Kasumi-1 (cell line): ENCODE measurements around the gene IRGC.

Experiments
- DNase-seq, 2 experiments: peaks; one replicate each; lab custom pipeline; 2025; lab: John Stamatoyannopoulos, UW

Gene IRGC

GRCh38 chr19:43724896-43725295 lies 9.0 kb downstream of the IRGC start:
- DNase-seq = no peak

GRCh38 chr19:43725468-43725867 lies 9.6 kb downstream of the IRGC start:
- peak; percentile 26 to 27 for DNase-seq

DNA sequence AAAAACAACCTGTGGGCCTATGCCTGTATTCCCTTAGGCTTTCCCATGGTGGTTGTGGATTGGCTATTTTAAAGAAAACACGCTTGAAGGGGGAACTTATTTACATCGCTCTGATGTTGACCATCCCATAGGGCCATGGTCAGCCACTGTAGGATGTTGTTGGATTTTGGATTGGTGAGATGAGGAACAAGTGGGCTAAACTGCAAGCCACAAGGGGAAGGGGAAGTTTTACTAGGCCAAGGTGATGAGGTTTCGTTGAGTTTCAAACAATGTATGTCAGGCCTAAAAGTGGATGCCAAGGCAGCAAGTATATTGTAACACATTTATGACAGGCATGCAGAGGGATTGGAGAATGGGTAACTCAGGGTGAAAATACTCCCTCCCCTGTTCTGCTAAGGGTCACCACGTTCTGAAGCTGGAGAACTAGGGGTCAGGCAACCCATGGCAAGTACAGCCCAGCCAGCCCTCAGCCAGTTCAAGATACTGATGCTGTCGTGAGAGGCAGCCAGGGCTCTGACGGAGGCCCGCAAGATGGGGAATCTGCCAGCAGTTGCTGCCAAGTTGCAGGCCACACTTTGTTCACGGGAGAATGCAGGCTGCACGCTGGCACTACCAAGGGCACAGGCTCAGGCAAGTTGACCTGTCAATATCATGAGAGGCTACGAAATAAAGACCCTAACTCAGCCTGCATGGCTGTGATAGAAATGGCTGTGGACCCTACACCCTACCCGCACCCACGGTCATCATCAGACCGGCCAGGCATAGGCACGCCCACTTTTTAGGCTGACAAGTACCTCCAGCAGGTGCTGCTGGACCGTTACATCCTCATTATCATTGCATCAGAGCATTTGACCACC lies 11.1 kb downstream of the IRGC start:
- DNase-seq = peak; percentile 21 to 26

- no peak for DNase-seq
These were observed 11.6 kb downstream of the IRGC start for GRCh38 chr19:43727593-43727853.

GRCh38 chr19:43729919-43730318 lies 14.0 kb downstream of the IRGC start:
- no peak for DNase-seq

- DNase-seq = no peak
These were observed 15.5 kb downstream of the IRGC start for GRCh38 chr19:43731346-43731745.

- no peak for DNase-seq
These were observed 16.0 kb downstream of the IRGC start for GRCh38 chr19:43731846-43732245.

DNA sequence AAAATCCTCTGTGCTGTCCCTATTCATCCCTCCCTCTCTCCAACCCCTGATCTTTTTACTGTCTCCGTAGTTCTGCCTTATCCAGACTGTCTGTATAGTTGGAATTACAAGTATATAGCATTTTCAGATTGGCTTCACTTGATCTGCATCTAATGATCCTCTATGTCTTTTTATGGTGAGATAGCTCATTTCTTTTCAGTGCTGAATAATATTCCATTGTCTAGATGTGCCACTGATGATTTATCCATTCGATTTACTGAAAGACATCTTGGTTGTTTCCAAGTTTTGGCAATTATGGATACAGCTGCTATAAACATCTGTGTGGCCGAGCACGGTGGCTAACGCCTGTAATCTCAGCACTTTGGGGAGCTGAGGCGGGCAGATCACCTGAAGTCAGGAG lies 19.1 kb downstream of the IRGC start:
- DNase-seq = no peak

- DNase-seq = no peak
These were observed 20.1 kb downstream of the IRGC start for GRCh38 chr19:43735957-43736356.

- DNase-seq = no peak
These were observed 22.9 kb downstream of the IRGC start for GRCh38 chr19:43738780-43739211.

DNA sequence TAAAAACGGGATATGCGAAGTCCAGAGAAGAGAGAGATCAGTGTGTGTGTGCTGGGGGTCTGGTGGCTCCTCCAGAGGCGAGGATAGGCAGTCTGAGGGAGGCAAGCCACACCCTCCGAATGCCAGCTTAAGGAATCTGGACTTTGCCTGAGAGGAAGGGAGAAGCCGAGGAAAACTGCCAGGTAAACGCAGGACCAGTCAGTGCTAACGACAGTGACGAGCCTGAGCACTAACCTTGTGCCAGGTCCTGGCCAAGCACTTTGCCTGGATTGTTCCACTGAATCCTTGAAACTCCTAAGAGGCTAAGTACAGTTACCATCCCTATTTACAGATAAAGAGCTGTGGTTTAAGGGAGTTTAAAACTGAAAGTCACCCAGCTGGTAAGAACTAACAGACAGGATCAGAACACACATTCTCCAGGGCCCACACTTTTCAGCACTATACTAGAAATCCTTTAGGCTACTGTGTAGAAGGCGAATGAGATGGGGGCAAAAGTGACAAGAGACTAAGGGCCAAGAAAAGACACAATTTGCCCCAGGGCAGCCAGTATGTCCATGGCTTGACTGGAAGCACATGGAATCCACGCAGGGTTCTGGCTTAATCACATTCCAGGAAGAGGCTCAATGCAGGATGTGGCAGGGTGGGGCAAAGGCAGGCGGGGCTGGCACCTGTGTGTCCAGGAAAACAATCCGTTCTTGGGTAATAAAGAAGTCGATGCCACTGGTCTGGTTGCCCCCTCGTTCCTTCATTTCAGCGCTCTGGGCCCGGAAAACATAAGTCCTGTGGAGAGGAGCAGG lies 23.8 kb downstream of the IRGC start:
- no peak for DNase-seq

DNA sequence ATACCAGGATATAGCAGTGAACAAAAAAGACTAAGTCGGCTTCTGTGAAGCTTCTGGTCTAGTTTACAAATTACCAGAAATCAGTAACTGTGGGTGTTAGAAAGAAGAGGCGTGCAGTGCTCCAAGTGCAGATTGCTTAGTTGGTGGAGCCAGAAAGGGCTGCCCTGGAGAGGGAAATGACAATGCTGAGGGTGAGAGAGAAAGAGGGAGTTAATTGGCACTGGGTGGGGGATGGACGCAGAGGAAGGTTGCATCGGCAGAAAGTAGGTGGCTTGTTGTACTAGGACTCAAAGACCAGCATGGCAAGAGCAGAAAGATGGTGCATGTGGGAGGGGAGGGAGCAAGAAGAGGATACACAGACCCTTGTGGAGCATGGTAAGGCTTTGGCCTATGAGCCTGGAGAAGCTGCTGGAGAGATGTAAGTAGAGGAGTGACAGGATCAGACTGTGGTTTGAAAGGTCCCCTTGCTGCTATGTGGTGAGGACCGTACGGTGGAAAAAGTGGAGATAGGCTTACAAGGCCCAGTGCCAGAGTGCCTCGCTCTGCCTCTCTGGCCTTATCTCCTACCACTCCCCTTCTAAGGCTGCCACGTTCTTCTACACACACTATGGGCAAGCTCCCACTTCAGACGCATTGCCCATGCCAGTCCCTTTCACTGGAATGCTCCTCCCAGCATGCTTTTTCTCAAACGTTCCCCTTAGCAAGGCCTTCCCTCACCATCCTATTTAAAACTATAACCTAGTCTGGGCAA lies 25.4 kb downstream of the IRGC start:
- DNase-seq = no peak

GRCh38 chr19:43743059-43743458 lies 27.2 kb downstream of the IRGC start:
- DNase-seq = no peak

DNA sequence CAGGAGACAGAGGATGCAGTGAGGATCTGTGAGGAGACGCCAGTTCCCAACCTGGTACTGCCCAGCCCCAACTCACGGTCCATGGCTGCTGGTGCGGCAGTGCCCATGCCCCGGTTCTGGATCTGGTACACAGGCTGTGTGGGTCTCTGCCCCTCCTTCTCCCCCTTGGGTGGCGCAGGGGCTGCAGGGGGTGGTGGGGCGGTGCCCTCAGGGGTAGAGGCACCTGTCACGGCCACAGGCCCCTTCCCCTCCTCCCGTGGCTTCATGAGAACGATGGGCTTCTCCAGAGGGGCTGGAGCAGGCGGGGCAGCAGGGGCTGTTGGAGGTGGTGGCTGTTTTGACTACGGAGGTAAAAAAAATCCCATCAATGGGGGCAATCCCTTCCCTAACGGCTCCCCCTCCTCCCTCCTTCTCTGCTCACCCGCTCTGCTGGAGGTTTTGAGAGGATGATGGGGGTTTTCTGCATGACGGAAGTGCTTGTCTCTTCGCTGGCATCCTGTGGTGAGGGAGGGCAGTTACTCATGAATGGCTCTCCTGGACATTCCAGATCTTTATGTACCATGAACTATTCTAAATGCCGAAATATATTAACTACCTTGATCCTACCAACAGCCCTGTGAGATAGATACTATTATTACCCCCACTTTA lies 31.8 kb downstream of the IRGC start:
- DNase-seq = peak; percentile 6 to 21

DNA sequence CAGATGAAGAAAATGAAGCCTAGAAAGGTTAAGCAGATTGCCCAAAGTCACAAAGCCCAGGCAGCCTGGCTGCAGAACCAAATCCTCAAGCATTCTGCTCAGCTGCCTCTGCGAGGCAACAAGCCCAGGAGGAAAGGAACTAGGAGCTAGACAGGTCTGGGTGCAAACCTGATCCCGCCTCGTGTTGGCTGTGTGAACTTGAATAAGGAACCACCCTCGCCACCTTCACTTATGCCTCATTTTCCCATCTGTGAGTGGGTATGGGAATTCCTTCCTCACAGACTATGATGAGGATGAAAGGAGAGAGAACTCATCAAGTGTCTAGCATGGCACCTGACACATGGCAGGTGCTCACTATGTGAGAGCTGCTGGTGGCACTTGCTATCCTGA lies 32.3 kb downstream of the IRGC start:
- no peak for DNase-seq

DNA sequence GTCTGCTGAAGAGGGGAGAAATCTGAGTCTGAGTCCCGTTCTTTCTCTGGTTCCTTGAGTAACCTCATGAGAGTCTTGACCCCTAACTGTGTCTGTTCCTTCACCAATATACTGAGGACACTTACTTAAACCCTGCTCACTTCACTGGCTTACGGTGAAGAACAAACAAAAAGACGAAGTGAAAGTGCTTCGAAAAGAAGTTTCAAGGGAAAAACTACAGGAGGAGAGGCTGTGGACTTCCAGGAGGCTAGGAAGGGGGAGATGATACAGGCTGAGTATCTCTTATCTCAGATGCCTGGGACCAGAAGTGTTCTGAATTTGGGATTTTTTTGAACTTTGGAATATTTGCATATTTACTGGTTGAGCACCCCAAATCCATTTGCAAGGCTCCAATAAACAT lies 32.8 kb downstream of the IRGC start:
- no peak for DNase-seq

DNA sequence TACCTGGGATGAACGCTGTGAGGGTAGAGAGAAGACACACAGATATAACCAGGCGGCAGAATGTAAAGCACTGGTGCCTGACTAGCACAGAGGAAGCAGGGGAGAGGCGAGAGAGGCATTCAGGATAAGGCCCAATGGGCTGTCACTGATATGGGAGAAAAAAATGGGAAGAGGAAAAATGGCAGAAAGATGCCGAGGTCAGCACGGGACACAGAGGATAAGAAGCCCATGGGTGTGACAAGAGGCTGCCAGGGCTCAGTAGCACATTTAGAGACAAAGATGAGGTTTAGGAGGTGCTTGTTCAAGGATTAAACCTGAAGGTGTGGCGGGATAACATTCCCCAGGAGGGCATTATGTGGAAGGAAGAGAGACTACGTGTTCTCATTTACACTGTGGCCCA lies 33.3 kb downstream of the IRGC start:
- no peak for DNase-seq

- DNase-seq = no peak
These were observed 34.0 kb downstream of the IRGC start for GRCh38 chr19:43749898-43750297.

DNA sequence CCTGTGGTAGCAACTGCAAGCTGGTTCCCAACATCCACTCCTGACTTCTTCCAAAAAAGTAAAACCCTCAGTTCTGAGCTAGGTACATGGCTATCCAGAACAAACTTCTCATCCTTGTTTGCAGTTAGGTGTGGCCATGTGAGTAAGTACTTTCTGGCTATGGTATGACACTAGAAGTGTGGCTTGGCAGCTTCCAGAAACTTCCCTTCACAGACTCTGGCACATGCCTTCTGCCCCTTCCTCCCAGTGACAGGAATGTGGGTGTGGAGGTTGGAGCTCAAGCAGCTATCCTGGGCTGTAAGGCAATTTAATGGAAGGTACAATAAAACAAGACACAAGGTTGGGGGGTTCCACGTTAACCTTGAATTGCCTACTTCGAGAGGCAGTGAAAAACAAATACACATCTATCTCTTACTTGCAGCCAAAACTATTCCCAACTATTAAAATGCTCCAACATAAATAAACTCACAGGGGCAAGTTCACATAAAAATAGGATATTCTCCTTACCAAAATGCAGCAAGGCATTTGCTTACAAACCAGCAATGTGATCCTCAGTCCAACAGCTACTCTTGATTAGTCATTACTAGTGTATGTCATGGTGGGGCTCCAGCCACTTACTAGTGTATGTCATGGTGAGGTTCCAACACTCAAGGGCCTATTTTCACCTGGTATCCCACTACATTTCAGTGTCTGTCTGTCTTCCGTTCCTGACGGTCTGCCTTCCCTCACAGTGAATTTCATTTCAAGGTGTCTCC lies 35.8 kb downstream of the IRGC start:
- no peak for DNase-seq

DNA sequence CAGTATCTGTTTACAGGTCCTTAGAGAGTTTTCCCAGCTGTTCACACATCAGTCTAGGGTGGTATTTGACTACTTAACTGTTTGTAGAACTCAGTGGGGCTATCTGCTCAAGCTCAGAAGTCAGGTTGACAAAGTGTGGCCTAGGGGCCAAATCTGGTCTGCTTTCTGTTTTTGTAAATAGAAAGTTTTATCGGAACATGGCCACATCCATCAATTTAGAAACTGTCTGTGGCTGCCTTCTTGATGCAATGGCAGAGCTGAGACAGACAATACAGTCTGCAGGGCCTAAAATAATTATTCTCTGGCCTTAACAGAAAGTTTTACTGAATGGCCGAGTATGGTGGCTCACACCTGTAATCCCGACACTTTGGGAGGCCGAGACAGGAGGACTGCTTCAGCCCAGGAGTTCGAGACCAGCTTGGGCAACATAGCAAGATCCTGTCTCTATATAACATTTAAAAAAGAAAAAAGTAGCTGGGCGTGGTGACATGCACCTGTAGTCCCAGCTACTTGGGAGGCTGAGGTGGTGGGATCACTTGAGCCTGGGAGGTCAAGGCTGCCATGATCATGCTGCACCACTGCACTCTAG lies 36.5 kb downstream of the IRGC start:
- no peak for DNase-seq

DNA sequence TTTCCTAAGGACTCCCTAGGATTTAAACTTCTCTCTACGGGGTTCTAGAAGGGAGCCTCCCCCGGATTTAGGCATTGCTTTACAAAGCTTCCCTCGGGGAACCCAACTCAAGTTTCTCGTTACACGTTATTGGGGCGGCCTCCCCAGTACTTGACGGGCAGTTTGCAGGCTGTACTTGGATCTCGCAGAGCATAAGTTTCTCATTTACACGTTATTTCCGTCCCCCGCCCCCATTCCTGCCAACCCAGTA lies 38.3 kb downstream of the IRGC start:
- DNase-seq = no peak
